GM10266 (cell line): ENCODE data around the gene PPM1G.
"Not testable (repeated sequence)": the region's sequence is repeated elsewhere in the genome, so short reads cannot be mapped to it uniquely, and the experiment has no call there.

Source experiments
- DNase-seq: peaks from one replicate; pipeline ENCODE4 v3.0.0; 2012; ENCODE audit errors: extremely low spot score
- TF ChIP-seq, protein P1 (sequence below): IDR thresholded peaks from 2 replicates; pipeline ENCODE4 v1.5.1; 2012; ENCODE audit warnings: mild to moderate bottlenecking, low read depth; ENCODE audit not compliant: control insufficient read depth, insufficient read depth; ENCODE audit errors: missing control alignments

The PPM1G gene

DNA sequence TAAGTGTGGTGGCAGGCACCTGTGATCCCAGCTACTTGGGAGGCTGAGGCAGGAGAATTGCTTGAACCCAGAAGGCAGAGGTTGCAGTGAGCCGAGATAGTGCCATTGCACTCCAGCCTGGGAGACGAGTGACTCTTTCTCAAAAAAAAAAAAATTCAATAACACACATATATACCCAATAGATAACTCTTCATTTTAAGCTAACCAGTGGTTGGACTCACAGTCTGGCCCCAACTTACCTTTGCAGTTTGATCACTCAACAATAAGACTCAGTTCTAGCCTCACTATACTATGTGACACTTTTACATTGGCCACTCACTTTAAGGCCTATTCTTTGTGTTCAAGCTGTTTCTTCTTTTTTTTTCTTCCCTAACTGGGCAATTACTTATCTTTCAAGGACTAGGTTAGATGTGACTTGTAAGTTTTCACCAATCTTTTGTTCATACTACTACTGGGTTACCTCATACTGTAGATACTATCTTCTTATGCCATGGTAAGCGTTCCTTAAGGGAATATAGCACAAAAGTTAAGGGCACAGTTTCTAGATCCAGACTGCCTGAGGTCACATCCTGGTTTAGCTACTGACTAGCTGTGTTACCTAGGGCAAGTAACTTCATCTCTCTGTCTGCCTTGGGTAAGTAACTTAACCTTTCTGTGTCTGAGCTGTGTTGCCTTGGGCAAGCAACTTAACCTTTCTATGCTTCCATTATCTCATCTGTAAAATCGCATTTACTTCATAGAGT, 46.5 kb downstream of the PPM1G start:
- TF ChIP-seq, protein P1, sequence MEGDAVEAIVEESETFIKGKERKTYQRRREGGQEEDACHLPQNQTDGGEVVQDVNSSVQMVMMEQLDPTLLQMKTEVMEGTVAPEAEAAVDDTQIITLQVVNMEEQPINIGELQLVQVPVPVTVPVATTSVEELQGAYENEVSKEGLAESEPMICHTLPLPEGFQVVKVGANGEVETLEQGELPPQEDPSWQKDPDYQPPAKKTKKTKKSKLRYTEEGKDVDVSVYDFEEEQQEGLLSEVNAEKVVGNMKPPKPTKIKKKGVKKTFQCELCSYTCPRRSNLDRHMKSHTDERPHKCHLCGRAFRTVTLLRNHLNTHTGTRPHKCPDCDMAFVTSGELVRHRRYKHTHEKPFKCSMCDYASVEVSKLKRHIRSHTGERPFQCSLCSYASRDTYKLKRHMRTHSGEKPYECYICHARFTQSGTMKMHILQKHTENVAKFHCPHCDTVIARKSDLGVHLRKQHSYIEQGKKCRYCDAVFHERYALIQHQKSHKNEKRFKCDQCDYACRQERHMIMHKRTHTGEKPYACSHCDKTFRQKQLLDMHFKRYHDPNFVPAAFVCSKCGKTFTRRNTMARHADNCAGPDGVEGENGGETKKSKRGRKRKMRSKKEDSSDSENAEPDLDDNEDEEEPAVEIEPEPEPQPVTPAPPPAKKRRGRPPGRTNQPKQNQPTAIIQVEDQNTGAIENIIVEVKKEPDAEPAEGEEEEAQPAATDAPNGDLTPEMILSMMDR: no peak
- no peak for DNase-seq

DNA sequence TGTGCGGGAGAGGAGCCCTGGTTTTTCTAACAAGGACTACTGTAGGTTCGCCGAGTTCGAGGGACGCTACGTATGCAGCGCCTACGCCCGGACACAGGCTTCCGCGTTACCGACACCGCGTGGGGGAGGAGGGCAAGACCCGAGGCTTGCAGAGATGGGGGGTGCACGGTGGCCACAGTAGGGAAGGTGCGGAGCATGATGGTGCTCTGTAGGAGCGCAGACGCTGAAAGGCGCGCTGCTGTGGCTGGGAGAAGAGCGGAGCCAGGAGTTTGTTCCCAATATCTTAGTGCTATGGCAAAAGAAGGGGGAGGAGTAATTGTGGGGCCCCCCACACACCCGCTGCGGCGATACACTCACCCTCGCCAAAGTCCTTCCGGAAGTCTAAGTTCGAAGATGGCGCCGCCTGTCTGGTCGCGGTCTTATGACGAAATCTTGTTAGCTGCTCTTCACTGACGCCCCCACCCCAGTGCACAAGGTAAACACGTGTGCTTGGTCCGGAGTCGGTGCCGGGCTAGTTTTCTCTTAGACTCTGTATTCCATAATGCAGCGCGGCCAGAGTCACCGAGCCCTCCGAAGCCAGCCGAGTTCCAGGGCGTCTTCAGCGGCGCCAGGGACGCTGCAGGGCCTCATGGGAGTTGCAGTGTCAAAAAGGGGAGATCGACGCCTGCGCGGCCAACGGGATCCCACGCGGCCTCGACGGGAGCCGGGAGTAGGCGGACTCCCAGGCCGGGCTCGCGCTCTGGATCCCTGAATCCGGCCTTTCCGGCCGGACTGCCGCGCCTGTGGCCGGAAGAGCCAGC, 52.8 kb downstream of the PPM1G start, which contains the start of gene GTF3C2:
GTF3C2 (minus strand) TSS at position 383 of the 800 bp plus-strand sequence. CDS start 13,210 bp downstream, outside the sequence.
- TF ChIP-seq, protein P1: no peak
- peak; percentile 90 for DNase-seq

DNA sequence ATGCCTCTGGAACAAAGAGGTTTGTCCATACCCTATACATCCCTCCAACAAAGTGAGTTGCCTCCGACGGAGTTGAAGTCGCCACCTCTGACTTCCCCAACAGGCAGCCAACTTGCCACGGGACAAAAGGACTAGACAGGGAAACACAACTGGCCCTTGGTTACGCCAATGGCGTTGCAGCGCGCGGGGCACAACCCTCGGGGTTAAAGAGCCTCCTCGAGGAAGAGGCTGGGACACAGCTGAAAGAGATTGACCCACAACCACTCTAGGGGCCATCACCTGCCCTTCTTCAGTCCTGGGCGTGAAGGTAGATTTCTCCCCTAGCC, 53.4 kb downstream of the PPM1G start:
- TF ChIP-seq, protein P1: no peak

DNA sequence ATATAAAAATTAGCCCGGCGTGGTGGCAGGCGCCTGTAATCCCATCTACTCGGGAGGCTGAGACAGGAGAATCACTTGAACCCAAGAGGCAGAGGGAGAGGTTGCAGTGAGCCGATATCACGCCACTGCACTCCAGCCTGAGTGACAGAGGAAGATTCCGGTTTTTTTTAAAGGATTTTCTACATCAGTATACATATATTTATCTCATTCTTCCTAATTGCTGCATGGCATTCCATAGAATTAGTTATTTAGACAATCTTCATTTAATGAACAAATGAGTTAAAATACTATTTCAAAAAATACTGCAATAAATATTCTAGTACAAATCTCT, 54.8 kb downstream of the PPM1G start:
- TF ChIP-seq, protein P1: no peak
- no peak for DNase-seq

More for the DNA sequence above, 53.4 kb downstream of the PPM1G start:
- DNase-seq: peak; percentile 65

DNA sequence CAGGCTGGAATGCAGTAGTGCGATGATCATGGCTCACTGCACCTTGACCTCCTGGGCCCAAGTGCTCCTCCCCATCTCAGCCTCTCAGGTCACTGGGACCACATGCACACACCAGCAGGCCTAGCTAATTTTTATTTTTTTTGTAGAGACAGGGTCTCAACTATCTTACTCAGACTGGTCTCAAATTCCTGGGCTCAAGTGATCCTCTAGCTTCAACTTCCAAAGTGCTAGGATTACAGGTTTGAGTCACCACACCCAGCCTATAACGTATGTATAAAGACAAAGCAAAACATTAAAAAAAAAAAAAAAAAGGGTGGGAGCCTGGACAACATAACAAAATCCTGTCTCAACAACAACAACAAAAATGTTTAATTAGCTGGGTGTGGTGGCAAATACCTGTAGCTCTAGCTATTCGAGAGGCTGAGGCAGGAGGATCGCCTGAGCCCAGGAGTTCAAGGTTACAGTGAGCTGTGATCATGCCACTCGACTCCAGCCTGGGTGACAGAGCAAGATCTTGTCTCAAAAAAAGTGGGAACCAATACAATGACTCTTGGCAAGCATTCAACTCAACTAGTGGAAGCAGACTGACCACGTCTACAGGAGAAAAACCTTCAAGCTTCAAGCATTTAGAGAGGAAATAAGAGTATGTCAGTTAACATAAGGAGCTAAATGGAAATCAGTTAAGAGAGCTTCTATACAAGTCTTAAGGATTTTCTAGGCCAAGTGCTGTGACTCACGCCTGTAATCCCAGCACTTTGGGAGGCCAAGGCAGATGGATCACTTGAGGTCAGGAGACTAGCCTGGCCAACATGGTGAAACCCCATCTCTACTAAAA, 55.4 kb downstream of the PPM1G start:
- TF ChIP-seq, protein P1: no peak
- DNase-seq: no peak

DNA sequence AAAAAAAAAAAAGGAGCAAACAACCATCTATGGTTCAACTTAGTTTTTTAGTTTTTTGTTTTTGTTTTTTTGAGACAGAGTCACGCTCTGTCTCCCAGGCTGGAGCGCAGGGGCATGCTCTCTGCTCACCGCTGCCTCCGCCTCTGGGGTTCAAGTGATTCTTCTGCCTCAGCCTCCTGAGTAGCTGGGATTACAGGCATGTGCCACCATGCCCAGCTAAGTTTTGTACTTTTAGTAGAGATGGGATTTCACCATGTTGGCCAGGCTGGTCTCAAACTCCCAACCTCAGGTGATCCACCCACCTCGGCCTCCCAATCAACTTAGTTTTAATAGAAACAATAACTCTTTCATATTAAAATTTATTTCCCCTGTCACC, 56.0 kb downstream of the PPM1G start:
- not testable (repeated sequence) for DNase-seq

DNA sequence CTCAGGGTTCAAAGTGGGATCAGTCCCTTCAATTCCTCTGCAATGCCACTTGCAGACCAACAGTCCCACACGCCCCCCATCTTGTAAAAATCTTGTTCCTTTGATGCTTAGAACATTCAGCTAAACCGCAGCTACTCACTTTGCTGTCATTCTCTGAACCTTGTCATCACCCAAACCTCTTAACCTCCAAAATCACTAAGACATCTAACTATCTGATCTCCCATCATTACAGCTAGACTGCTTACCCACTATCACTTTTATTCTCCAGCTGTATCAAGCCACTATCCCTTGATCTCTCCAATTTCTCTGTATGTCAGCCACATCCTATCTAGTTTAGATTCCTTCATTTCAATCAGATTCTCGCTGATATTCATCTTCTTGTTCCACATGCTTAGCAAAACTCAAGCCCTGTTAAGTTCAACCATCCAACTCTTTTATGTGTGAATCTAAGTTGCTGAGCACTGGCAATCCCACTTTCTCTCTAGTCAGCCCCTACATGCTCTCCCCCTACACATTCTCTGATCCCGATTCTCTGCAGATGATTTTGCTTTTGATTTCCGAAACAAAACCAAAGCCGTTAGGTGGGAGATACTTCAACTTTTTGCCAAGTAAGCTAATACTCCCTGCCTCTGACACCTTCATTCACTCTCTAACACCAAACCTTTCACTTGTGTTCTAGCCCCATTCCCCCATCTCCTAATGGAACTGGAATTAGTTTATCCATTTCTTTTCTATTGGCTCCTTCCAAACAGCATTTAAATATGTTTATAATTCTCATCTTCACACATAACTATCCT, 57.4 kb downstream of the PPM1G start:
- DNase-seq: no peak
- TF ChIP-seq, protein P1: no peak
